HEK293T (cell line): Measurements from ENCODE around the gene RRBP1.

Source experiments
- ARNT ChIP-seq: fragments of 450-650 bp; IDR thresholded peaks from 2 replicates; pipeline ENCODE4 v1.6.1; 2017; ENCODE audit warnings: mild to moderate bottlenecking
- BHLHE40 ChIP-seq: fragments of 450-650 bp; IDR thresholded peaks from 2 replicates; pipeline ENCODE4 v1.6.1; 2016; ENCODE audit warnings: mild to moderate bottlenecking, moderate library complexity, borderline replicate concordance
- CTBP1 ChIP-seq: fragments of 450-650 bp; IDR thresholded peaks from 2 replicates; pipeline ENCODE4 v1.6.1; 2016; ENCODE audit warnings: borderline replicate concordance
- ELF4 ChIP-seq: fragments of 450-650 bp; IDR thresholded peaks from 2 replicates; pipeline ENCODE4 v1.6.1; 2017; ENCODE audit warnings: antibody characterized with exemption
- FOXK2 ChIP-seq: fragments of 450-650 bp; IDR thresholded peaks from 2 replicates; pipeline ENCODE4 v1.6.1; 2016; ENCODE audit warnings: mild to moderate bottlenecking
- FOXM1 ChIP-seq: fragments of 450-650 bp; IDR thresholded peaks from 2 replicates; pipeline ENCODE4 v1.6.1; 2017; ENCODE audit warnings: mild to moderate bottlenecking, borderline replicate concordance
- HDGF ChIP-seq: fragments of 450-650 bp; IDR thresholded peaks from 2 replicates; pipeline ENCODE4 v1.6.1; 2017; ENCODE audit warnings: antibody characterized with exemption, borderline replicate concordance
- L3MBTL2 ChIP-seq: fragments of 450-650 bp; conservative IDR thresholded peaks from 2 replicates; pipeline ENCODE4 v1.6.1; 2016; ENCODE audit warnings: mild to moderate bottlenecking
- SP1 ChIP-seq: fragments of 450-650 bp; IDR thresholded peaks from 2 replicates; pipeline ENCODE4 v1.6.1; 2017
- TARDBP ChIP-seq: fragments of 450-650 bp; IDR thresholded peaks from 2 replicates; pipeline ENCODE4 v1.6.1; 2016
- ZNF384 ChIP-seq: fragments of 450-650 bp; IDR thresholded peaks from 2 replicates; pipeline ENCODE4 v1.6.1; 2016

DNA sequence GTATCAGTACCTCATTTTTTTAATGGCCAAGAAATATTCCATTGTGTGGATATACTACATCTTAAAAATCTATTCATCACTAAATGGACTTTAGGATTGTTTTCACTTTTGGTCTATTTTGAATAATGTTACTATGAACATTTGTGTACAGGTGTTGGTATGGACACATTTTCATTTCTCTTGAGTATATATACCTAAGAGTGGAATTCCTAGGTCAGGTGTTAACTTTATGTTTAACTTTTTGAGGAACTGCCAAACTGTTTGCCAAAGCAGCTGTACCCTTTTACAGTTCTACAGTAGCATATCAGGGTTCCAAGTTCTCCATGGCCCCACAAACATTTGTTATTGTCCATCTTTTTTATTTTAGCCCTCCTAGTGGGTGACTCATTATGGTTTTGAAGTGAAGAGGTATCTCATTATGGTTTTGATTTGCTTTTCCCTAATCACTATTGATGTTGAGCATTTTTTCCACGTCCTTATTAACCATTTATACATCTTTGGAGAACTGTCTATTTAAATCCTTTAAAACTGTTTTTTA lies 84.0 kb downstream of the RRBP1 start:
- TF ChIP-seq SP1, result no peak
- TF ChIP-seq FOXK2, result no peak
- TF ChIP-seq HDGF, result no peak
- no peak for TF ChIP-seq ARNT
- no peak for TF ChIP-seq L3MBTL2
- no peak for TF ChIP-seq TARDBP
- TF ChIP-seq FOXM1, result no peak
- no peak for TF ChIP-seq CTBP1
- no peak for TF ChIP-seq ELF4
- TF ChIP-seq ZNF384, result no peak
- TF ChIP-seq BHLHE40, result no peak
